GM18907 (cell line): ENCODE results near the gene TLX2.
A peak's percentile ranks its signal among the peaks of the same experiment; 100 is the strongest.
"Not testable (repeated sequence)": the region's sequence is repeated elsewhere in the genome, so short reads cannot be mapped to it uniquely, and the experiment has no call there.

ENCODE experiments used
- ATAC-seq: cut with Tn5 transposase; IDR thresholded peaks from one replicate; pipeline ENCODE4 v1.9.1; 2021; ENCODE audit warnings: mild to moderate bottlenecking, moderate library complexity; ENCODE audit not compliant: unreplicated experiment

TLX2 gene

DNA sequence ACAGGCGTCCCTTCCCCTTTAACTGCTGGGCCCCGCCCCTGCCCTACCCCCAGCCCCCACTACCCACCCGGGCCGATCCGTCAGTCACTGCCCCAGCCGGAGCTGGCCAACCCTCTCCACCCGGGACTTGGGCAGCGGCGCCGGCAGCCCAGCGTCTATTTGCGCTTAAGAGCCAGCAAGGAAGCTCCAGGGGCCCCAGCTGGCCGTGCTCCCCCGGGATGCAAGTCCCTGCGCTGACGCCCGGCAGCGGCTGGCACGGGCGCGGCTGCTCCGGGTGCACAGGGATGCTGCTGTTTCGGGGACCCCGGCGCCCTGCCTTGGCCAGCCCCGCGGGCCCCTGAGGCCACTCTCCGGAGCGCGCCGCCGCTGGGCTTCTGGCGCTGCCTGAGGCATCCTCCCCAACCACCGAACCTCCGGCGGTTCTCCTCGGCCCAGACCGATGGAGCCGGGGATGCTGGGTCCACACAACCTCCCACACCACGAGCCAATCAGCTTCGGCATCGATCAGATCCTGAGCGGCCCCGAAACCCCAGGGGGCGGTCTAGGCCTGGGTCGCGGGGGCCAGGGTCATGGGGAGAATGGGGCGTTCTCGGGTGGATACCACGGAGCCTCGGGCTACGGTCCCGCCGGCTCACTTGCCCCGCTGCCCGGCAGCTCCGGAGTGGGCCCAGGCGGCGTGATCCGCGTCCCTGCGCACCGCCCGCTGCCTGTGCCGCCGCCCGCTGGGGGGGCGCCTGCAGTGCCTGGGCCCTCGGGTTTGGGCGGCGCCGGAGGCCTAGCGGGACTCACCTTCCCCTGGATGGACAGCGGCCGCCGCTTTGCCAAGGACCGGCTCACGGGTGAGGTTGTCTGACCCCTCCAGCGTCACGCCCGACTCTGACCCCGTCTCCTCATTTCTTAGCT lies at the start of gene TLX2:
Gene TLX2 (plus strand): TSS at position 83 of the 903 bp plus-strand sequence. CDS start 357 bp downstream, at position 440.
- no peak for ATAC-seq

DNA sequence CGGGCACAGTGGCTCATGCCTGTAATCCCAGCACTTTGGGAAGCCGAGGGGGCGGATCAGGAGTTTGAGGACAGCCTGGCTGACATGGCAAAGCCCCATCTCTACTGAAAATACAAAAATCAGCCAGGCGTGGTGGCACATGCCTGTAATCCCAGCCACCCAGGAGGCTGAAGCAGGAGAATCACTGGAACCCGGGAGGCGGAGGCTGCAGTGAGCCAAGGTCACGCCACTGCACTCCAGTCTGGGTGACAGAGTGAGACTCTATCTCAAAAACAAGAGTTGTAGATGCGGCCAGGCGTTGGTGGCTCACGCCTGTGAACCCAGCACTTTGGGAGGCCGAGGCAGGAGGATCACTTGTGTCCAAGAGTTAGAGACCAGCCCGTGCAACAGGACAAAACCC lies 43.5 kb upstream of the TLX2 start:
- ATAC-seq, result not testable (repeated sequence)

DNA sequence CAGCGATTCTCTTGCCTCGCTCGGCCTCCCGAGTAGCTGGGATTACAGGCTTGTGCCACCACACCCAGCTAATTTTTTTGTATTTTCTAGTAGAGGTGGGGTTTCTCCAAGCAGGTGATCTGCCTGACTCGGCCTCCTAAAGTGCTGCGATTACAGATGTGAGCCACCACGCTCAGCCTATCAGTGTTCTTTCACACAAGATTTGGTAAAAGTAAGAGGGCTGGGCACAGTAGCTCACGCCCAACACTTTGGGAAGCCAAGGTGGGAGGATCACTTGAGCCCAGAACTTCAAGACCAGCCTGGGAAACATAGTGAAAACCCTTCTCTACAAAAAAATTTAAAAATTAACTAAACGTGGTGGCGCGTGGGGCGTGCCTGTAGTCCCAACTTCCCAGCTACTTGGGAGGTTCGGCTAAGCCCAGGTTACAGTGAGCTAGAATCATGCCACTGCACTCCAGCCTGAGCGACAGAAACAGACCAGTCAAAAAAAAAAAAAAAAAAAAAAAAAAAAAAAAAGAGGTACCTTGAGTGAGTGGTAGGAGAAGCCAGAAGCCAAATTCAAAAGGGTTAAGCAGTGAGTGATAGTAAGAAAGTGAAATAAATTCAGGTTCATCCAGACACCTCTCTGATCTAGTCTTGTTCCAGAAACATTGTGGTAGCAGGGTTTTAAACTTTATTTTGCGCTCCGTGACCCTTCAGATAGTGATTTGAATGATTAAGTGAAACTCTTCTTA lies 42.8 kb upstream of the TLX2 start:
- no peak for ATAC-seq

DNA sequence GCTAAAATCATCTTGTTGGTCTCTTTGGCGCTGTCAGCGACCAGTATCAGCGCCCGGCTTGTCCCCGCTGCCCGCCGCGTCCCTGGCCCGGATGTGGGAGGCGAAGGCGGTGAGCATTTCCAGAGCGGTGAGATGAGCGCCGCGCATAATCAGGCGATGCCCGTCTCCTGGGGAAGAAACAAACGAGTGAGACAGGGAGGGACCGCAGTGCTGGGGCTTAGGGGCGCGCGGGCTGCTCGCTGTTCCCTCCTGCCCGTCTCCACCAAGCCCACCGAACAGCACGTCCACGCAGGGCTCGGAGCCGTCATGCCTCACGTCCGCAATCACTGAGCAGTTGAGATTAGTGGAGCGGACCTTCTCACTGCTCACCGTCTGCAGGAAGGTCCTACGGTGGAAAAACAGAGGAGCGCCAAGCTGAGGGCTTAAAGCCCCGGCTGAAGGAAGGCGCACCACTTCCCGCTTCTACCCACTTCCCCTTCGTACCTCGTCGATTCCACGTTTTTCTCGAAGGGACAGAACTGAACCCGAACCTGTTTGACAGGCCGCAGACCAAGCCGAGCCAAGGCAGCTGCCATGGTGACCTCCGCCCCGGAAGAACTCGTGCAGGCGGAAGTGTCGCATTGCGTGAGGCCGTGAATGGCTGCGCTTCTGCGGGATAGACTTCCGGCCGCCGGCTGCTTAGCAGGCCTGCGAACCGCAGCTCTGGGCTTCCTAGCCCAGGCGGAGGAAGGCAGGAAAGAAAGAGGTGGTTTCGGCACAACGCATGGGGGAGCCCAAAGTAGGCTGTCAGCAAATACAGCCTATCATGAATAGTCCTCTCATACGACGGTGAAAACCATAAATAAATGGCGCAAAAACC lies 41.9 kb upstream of the TLX2 start, which contains the start of gene MRPL53:
Gene MRPL53 (minus strand): TSS at position 595 of the 859 bp plus-strand sequence. CDS start 20 bp downstream, at position 575.
- peak; percentile 89 for ATAC-seq

DNA sequence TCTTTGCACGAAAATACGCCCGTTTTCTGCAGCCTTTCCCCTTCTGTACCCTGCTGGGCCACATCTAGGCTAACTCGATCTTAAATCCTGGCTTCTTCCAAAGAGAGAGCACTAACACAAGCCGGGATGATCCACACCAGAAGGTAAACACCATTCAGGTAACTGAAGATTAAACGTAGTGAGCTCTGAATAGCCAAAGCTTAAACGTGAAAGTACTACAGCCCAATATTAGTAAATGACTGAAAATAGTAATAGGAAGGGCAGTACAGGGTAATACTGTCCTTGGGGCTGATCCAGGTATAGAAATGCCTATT lies 41.3 kb upstream of the TLX2 start:
- ATAC-seq, result peak; percentile 2

DNA sequence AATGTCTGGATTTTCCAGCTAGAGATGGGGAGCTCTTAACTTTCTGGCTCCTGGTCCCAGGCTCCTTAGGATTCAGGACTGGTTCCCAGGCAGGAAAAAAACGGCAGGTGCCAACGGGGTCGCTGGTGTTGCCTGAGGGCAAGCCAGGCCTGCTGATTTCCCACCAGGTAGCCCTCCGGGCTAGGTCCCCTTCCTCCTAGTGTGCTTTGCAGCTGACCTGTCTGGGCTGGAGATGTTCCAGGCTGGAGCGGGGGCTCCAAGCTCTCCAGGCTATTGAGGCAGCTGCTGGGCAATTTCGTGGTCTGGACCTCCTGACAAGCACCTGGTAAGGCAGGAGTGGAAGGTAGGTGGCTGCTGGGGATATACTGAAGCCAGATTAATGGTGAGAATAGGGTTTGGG lies 39.8 kb upstream of the TLX2 start:
- no peak for ATAC-seq

DNA sequence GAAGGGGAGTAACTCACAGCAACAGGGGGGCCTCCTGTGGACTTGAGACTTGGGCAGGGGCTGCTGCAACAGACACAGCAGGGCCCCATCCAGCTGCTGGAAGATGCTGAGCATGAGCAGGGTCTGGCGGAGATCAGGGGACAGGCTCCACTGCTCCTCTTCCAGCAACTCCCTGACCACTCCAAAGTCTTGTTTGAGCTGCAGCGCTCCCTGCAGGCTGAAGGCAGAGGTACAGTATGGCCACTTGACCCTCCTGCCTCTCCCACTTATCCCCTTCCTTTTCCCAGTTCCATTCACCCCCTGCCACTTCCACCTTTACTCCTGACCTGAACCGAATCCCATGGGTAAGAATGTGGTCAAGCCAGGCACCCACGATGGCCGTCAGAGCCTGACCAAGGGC lies 39.4 kb upstream of the TLX2 start:
- no peak for ATAC-seq

DNA sequence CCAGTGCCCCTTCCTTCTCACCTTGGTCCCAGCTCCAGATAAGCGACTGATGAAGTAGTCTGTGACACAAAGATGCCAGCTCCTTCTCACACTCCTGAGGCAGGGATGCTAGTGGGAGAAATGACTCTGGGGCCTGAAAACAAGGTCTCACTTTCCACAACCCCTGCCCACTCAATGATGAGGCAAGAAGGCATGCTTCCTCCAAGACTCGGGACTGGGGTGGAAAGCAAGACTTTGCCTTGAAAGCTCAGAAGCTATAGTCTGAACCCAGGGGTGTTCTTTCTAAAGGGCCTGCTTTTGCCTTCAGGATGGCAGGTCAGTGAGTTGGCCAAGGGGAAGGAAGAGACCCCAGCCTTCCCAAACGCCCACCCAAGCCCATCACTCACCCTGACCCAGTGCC lies 32.8 kb upstream of the TLX2 start:
- ATAC-seq, result no peak

DNA sequence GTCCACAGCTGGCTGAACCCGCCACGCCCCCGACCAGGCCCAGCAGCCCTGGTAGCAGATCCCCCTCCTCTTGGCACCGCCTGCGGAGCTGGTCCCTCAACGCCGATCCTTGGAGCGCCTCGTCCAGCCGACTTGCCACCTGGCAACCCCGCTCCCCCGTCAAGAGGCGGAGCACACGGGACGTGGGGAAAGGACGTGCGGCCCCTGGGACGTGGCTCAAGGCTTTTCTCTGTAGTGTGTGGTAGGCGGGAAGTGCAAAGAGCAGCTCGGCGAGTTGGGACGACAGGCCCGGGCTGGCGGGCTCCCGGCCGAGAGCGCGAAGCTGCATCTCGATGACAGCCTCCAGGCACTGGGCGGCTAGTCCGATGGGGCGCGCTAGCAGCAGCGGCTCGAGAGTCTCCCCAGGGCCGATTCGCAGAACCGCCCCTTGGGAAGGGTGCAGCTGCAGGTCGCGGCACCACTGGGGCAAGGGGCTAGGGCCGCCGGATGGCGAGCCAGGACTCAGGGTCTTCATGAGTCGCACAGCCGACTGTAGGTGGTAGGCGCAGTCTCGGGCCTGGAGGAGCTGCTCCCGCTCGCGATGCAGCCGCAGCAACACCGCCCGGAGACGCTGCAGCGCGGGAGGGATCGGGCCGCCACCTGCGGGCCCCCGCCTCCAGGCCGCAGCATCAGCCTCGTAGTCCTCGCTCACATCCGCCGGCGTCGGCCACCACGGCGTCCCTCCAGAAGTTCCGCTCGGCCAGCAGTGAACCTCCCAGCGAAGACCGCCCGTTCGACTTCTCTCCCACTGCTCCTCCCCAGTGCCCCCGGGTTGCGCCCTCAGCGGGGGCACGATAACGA lies 32.1 kb upstream of the TLX2 start:
- ATAC-seq, result peak; percentile 53

DNA sequence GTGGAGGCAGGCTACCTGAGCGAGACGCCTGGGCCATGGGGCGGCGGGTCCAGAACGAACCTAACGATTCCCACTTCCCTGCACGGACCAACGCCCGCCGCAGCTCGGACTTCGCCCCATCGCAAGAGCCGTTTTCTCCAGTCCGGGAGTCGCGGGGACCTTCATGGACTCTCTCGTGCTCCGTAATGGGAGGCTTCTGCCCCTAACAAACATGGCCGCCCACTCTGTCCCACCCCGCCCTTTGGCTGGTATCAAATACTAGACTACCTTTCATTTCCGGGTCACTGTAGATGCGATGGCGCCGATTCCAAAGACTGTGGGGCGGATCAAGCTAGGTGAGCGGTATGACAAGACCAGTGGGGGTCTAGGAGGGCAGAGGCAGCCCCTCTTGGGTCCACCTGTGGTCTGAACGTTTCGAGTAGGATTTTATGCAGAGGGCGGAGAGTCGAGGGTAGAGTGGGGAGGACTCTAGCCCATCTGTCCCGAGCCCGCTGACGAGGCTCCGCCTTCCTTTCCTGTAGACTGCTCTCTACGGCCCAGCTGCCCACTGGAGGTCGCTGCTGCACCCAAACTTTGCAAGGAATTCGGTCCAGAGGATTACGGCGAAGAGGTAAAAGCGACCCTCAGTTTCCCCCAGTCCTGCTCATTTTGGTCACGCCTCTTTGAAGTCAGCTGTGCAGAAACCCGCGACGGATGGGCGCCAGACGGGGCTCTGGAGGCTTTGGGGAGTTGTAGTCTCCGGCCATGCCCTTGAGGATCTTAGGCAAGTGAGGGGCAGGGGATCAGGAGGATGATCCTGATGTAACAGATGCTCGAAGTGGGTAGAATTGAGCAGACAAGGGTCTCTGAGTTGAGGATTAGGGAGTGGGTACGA lies 31.2 kb upstream of the TLX2 start, which contains the start of the genes CCDC142 and TTC31:
Gene CCDC142 (minus strand): TSS at position 198 of the 874 bp plus-strand sequence. CDS start 161 bp downstream, at position 37.
Gene TTC31 (plus strand): TSS at position 281 of the 874 bp plus-strand sequence. CDS start 15 bp downstream, at position 296.
- ATAC-seq, result peak; percentile 92

DNA sequence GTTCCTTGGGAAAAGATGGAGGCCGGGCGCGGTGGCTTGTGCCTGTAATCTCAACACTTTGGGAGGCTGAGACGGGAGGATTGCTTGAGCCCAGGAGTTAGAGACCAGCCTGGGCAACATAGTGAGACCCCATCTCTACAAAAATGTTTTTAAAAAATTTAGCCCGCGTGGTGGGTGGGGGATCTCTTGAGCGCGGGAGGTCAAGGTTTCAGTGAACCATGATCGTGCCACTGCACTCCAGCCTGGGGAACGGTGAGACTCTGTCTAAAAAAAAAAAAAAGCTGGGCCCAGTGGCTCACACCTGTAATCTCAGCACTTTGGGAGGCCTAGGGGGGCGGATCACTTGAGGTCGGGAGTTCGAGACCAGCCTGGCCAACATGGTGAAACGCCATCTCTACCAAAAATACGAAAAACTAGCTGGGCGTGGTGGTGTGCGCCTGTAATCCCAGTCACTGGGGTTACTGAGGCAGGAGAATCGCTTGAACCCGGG lies 30.5 kb upstream of the TLX2 start:
- ATAC-seq, result not testable (repeated sequence)

DNA sequence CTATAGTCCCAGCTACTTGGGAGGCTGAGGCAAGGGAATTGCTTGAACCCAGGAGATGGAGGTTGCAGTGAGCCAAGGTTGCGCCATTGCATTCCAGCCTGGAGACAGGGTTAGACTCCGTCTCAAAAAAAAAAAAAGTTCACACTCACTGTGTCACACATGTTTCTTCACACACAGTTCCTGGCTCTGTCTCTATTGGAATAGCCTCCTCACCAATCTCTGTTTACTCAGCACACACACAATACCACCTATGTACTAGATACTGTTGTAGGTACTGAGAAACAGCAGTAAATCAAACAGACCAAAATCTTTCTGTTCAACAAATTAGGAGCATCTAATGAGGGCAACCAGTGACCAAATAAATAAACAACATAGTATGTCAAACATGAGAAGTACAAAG lies 28.1 kb upstream of the TLX2 start:
- ATAC-seq, result no peak

DNA sequence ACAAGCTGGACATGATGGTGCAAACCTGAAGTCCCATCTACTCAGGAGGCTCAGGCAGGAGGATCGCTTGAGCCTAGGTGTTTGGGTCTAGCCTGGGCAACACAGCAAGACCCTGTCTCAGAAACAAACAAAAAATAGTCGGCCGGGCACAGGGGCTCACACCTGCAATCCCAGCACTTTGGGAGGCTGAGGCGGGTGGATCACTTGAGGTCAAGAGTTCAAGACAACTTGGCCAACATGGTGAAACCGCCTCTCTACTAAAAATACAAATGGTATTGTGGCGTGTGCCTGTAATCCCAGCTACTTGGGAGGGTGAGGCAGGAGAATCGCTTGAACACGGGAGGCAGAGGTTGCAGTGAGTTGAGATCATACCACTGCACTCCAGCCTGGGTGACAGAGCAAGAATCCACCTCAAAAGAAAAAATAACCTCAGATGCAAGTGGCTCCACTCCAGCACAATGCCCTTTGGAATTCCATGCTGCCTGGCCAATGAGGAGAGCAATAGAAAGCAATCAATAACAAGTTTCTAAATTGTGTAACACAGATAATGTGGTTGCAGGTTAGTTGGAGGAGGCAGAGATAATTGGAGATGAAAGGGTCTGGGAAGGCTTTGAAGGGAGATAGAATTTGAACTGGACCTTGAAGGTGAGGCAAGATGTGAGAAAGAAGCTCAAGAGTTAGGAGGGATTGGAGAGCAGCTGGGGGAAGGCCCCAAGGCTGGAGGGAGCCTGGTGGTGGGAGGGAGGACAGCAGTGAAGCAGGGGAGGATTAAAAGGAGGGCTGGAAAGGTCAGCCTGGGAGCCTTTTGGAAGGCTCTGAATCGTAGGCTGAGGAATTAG lies 25.4 kb upstream of the TLX2 start:
- ATAC-seq, result no peak

DNA sequence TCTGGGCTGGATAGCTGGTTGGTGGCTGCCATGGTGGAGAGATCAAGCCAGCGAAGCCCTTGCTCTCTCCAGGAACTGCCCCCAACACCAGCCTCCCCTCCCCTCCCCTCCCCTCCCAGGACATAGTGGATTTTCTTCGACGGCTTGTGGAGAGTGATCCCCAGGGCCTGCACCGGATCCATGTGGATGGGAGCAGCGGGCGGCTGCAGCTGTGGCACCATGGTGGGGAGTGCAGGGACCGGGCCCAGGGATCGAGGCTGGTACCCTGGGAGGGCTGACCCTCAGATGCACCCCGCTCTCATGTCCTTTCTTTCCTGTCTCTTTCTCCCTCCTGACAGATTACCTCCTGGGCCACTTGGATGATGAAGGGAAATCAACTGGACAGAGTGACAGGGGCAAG lies 24.3 kb upstream of the TLX2 start:
- ATAC-seq, result no peak

DNA sequence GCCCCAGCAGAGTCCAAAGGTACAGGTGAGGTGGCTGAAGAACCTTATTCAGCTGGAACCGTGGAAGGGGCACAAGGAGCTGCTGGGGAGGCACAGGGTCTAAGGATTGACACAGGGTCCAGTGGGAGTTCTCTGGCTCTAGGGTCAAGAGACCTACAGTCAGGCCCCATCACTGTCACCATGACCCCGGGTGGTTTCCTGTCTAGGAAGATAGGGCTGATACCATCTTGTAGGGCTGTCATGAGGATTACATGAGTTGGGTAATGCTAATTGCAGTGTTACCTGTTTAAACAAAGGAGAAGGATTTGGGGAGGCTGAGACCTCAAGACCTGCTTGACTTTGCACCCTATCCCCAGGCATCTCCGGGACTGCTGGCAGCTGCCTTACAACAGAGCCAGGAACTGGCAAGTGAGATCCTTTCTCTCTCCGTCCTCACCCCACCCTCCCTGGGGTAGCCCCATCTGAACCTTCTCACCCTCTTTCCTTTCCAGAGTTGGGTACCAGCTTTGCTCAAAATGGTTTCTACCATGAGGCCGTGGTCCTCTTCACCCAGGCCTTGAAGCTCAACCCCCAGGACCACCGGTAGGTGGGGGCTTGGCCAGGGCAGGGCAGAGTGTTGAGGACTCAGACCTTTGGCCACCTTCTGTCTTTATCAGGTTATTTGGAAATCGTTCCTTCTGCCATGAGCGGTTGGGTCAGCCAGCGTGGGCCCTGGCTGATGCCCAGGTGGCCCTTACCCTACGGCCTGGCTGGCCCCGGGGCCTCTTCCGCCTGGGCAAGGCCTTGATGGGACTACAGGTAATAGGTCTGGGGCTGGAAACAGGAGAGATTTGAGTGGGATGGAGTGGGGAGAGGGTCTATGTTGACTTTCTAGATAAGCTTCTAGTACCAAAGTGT lies 22.4 kb upstream of the TLX2 start:
- ATAC-seq, result no peak

DNA sequence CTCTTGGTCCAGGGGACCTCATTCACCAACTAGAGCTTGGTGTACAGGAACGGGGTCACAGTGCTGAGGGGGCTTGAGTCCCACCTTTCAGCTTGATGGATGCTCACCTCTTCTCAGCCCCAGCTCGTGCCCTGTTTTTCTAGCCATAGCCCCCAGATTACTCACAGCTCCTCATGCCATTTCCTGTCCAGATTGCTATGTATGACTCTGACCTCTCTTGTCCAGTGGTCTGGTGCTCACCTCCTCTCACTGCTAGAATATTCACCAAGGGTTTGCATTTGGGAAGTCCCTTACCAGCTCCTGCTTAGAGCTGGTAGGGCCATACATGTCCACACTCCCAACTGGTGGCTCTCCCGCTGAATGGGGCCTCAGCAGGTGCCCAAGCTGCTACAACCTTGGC lies 20.7 kb upstream of the TLX2 start:
- no peak for ATAC-seq

DNA sequence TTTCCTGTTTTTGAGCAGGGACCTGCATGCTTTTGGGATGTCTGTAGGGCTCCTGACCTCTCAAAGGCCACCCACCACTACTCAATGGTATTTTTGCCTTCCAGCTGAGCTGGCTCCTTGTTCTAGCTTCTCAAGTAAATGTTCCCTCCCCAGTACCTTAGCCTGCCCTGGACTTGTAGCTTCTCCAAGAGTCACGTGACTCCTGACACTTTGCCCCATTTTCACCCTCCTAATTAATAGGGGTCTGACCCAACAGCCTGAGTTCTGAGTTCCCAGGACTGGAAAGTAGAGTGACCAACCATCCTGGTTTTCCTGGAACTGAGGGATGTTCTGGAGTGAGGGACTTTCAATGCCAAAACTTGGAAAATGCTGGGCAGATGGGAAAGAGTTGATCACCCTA lies 18.8 kb upstream of the TLX2 start:
- no peak for ATAC-seq
